Hepatocyte (in vitro differentiated cells): Measurements from ENCODE around the gene GDF11. TPM values are rescaled to one million over a fixed set of nuclear protein-coding genes. Genes with fewer than 3 reads are reported as not detected.

Source experiments
- DNase-seq: peaks from one replicate; pipeline ENCODE4 v3.0.0-alpha.2; 2016; ENCODE audit warnings: low spot score
- H2AFZ ChIP-seq: fragments of 200-600 bp; sonication (generic); 2 replicates; pipeline ENCODE4 v1.6.0; 2016; ENCODE audit warnings: antibody characterized with exemption, mild to moderate bottlenecking
- H3K27ac ChIP-seq: fragments of 200-600 bp; sonication (generic); 2 replicates; pipeline ENCODE4 v1.5.1; 2016; ENCODE audit warnings: mild to moderate bottlenecking
- H3K27me3 ChIP-seq: fragments of 200-600 bp; sonication (generic); 2 replicates; pipeline ENCODE4 v1.6.1; 2016
- H3K36me3 ChIP-seq: fragments of 200-600 bp; sonication (generic); replicated peaks from 2 replicates; pipeline ENCODE4 v1.5.1; 2016; ENCODE audit warnings: low read depth; ENCODE audit not compliant: insufficient read depth
- H3K4me1 ChIP-seq: fragments of 200-600 bp; sonication (generic); 2 replicates; pipeline ENCODE4 v1.5.1; 2016; ENCODE audit warnings: mild to moderate bottlenecking, moderate library complexity; ENCODE audit not compliant: insufficient read depth
- H3K4me2 ChIP-seq: fragments of 200-600 bp; sonication (generic); 2 replicates; pipeline ENCODE4 v1.6.0; 2016
- H3K4me3 ChIP-seq: fragments of 200-600 bp; sonication (generic); 2 replicates; pipeline ENCODE4 v1.5.1; 2016; ENCODE audit warnings: mild to moderate bottlenecking
- H3K79me2 ChIP-seq: fragments of 200-600 bp; sonication (generic); 2 replicates; pipeline ENCODE4 v1.6.0; 2017; ENCODE audit warnings: mild to moderate bottlenecking
- H3K9me2 ChIP-seq: fragments of 200-600 bp; sonication (generic); replicated peaks from 2 replicates; pipeline ENCODE4 v1.6.0; 2017; ENCODE audit warnings: mild to moderate bottlenecking; ENCODE audit not compliant: insufficient read depth
- H3K9me3 ChIP-seq: fragments of 200-600 bp; sonication (generic); 2 replicates; pipeline ENCODE4 v1.5.1; 2016; ENCODE audit warnings: low read depth, mild to moderate bottlenecking
- H4K20me1 ChIP-seq: fragments of 200-600 bp; sonication (generic); 2 replicates; pipeline ENCODE4 v1.6.0; 2016; ENCODE audit warnings: mild to moderate bottlenecking; ENCODE audit not compliant: insufficient read depth, poor library complexity, severe bottlenecking
- CTCF ChIP-seq: fragments of 200-600 bp; sonication (generic); IDR thresholded peaks from 2 replicates; pipeline ENCODE4 v1.5.1; 2016; ENCODE audit warnings: antibody characterized with exemption, mild to moderate bottlenecking; ENCODE audit not compliant: poor library complexity
- EZH2 ChIP-seq: fragments of 200-600 bp; sonication (generic); IDR thresholded peaks from 2 replicates; pipeline ENCODE4 v1.6.1; 2016; ENCODE audit warnings: antibody characterized with exemption, mild to moderate bottlenecking, borderline replicate concordance
- EZH2phosphoT487 ChIP-seq: fragments of 200-600 bp; sonication (generic); IDR thresholded peaks from one replicate; pipeline ENCODE4 v1.6.1; 2018; ENCODE audit warnings: antibody characterized with exemption, mild to moderate bottlenecking, low read depth, moderate library complexity; ENCODE audit not compliant: unreplicated experiment, severe bottlenecking
- WGBS: methylation state at CpG from one replicate; pipeline ENCODE4 v1.1.6; 2016; ENCODE audit warnings: low lambda C conversion rate; ENCODE audit errors: missing lambda C conversion rate; 5-methylcytosine and 5-hydroxymethylcytosine counted together
- polyA plus RNA-seq: library from polyadenylated mRNA; unstranded; fragments of >200 nt; fragmentation: Nextera tagmentation; extraction: Ambion mirVana; gene quantifications from 2 replicates; pipeline ENCODE4 v1.2.1, GENCODE V29; 2016
- total RNA-seq: library from RNA; depleted of rRNA; stranded (reverse); fragments of >200 nt; gene quantifications from 2 replicates; pipeline ENCODE4 v1.2.3, GENCODE V29; 2014

The GDF11 gene
- total and polyA plus RNA-seq, 2 experiments from 2014 or later: 4.1 to 7.9 TPM

DNA sequence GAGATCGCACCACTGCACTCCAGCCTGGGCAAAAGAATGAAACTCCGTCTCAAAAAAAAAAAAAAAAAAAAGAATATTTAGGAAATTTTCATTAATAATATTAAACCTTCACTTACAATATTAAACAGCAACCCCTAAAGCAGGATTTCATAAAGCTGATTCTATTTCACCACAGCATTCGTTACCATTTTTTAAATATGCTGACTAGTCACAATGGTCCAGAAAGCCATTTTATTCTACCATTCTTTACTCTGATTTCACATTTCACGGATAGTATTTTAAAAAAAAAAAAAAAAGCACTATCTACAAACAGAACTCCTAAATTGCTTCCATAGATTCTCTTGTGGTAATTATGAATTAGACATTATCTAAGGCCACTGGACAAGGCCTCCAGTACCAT, 47.0 kb downstream of the GDF11 start:
- no peaks in the 10 kb centered on the region for H3K4me1 ChIP-seq
- no peak overlapping the region for H3K27ac ChIP-seq
- H3K4me2 ChIP-seq: no peak overlapping the region
- no peak for DNase-seq
- 92% methylated on average over 4 of the region's 4 CpGs for WGBS
- H3K36me3 ChIP-seq: peaks cover 3% of the 10 kb centered on the region
- no peak overlapping the region for H3K4me3 ChIP-seq
- no peaks in the 10 kb centered on the region for H3K27me3 ChIP-seq
- no peak for TF ChIP-seq CTCF
- no peak for TF ChIP-seq EZH2phosphoT487
- TF ChIP-seq EZH2: no peak
- H3K9me3 ChIP-seq: no peaks in the 10 kb centered on the region
- no peaks in the 10 kb centered on the region for H3K9me2 ChIP-seq
- no peak overlapping the region for H2AFZ ChIP-seq
- peaks cover 22% of the 10 kb centered on the region for H3K79me2 ChIP-seq
- no peaks in the 10 kb centered on the region for H4K20me1 ChIP-seq

DNA sequence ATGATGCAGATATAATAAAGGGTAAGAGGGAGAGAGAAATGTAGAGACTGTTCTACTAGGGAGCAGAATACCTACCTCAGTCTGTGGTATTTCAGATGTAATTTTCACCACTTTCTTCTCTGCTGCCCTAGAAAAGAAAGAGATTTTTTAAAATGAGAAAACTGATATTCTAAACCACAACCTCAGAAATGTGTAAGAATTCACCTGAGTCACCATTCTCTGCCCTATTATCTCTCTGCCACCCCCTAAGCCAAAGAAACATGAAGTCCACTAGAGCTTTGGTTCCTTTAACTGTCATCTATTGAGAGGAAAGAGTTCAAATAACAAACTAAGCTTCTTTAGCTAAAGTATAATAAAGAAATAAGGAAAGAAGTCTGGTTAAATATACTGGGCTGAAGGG, 53.0 kb downstream of the GDF11 start:
- Histone ChIP-seq H3K79me2 (peaks cover 36% of the 10 kb centered on the region), H3K4me2 (no peak overlapping the region), H3K36me3 (no peaks in the 10 kb centered on the region), H2AFZ (no peak overlapping the region), H3K4me3 (no peak overlapping the region), H3K9me2 (no peaks in the 10 kb centered on the region), H3K9me3 (no peaks in the 10 kb centered on the region), H4K20me1 (peaks cover 3% of the 10 kb centered on the region), H3K27me3 (no peaks in the 10 kb centered on the region), H3K27ac (no peak overlapping the region), H3K4me1 (no peaks in the 10 kb centered on the region)
- DNase-seq: no peak
- TF ChIP-seq CTCF: no peak
- no peak for TF ChIP-seq EZH2
- no peak for TF ChIP-seq EZH2phosphoT487

DNA sequence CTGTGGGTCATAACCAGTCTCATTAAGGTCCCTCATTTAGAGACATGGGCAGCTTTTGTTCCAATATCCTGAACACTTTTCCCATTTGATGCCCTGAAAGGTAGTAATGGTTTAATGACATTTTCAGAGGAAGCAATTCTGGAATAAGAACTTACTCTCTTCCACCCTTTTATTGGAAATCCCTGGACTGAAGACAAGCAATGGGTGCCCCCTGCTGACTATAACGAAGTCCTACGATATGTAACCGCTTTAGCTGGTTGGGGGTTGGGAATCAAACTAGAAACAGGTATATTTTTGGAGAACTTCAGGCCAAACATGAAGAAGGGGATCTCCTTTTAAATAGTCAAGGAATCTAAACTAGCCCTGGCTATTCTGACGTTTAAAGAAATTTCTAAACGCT, 54.1 kb downstream of the GDF11 start:
- no peak overlapping the region for H3K27ac ChIP-seq
- WGBS: 47% methylated on average over 5 of the region's 5 CpGs
- no peaks in the 10 kb centered on the region for H3K9me3 ChIP-seq
- peaks cover 10% of the 10 kb centered on the region for H4K20me1 ChIP-seq
- no peaks in the 10 kb centered on the region for H3K27me3 ChIP-seq
- H3K4me3 ChIP-seq: no peak overlapping the region
- no peak overlapping the region for H2AFZ ChIP-seq
- H3K36me3 ChIP-seq: no peaks in the 10 kb centered on the region
- H3K4me2 ChIP-seq: no peak overlapping the region
- H3K9me2 ChIP-seq: no peaks in the 10 kb centered on the region
- no peaks in the 10 kb centered on the region for H3K4me1 ChIP-seq
- no peak for TF ChIP-seq EZH2phosphoT487
- no peak for TF ChIP-seq EZH2
- TF ChIP-seq CTCF: peak; percentile 68
- peaks cover 38% of the 10 kb centered on the region for H3K79me2 ChIP-seq
- peak; percentile 69 for DNase-seq

- Histone ChIP-seq H3K4me3 (no peak overlapping the region), H4K20me1 (peaks cover 13% of the 10 kb centered on the region), H3K79me2 (peaks cover 41% of the 10 kb centered on the region)
Measured at GRCh38 chr12:55797550-55797949, 54.6 kb downstream of the GDF11 start.

More at GRCh38 chr12:55797550-55797949, 54.6 kb downstream of the GDF11 start:
- no peak for TF ChIP-seq CTCF
- TF ChIP-seq EZH2: no peak
- no peak for TF ChIP-seq EZH2phosphoT487
- H3K4me2 ChIP-seq: no peak overlapping the region
- H3K4me1 ChIP-seq: no peaks in the 10 kb centered on the region
- no peaks in the 10 kb centered on the region for H3K9me2 ChIP-seq
- H3K9me3 ChIP-seq: no peaks in the 10 kb centered on the region
- no peak for DNase-seq
- WGBS: 70% methylated on average over 4 of the region's 4 CpGs
- no peaks in the 10 kb centered on the region for H3K36me3 ChIP-seq
- no peak overlapping the region for H2AFZ ChIP-seq
- no peaks in the 10 kb centered on the region for H3K27me3 ChIP-seq
- no peak overlapping the region for H3K27ac ChIP-seq
